Activated T-cell treated with anti-CD3 and anti-CD28 coated beads, Interleukin-2, amount 50 U/mL, for 24 hours (primary cell): Measurements from ENCODE around the gene ABI3BP.

Experiments used
- DNase-seq: peaks from one replicate; pipeline ENCODE4 v3.0.0-alpha.2; 2020
- H3K27ac Mint-ChIP-seq: 2 replicates; pipeline ENCODE4 v1.8.0; 2020; ENCODE audit warnings: mild to moderate bottlenecking, mixed read lengths
- H3K27me3 Mint-ChIP-seq: 2 replicates; pipeline ENCODE4 v1.8.0; 2020; ENCODE audit warnings: mixed read lengths
- H3K36me3 Mint-ChIP-seq: 2 replicates; pipeline ENCODE4 v1.8.0; 2020; ENCODE audit warnings: low read depth, mixed read lengths
- H3K4me1 Mint-ChIP-seq: 2 replicates; pipeline ENCODE4 v1.8.0; 2020; ENCODE audit warnings: low read depth, mixed read lengths
- H3K4me3 Mint-ChIP-seq: 2 replicates; pipeline ENCODE4 v1.8.0; 2020; ENCODE audit warnings: mild to moderate bottlenecking, moderate library complexity, mixed read lengths
- H3K9me3 Mint-ChIP-seq: 2 replicates; pipeline ENCODE4 v1.8.0; 2020; ENCODE audit warnings: mixed read lengths

The ABI3BP gene

GRCh38 chr3:100719136-100719535 lies 274.1 kb downstream of the ABI3BP start:
- H3K9me3 Mint-ChIP-seq = no peaks in the 10 kb centered on the region
- no peak for DNase-seq
- no peak overlapping the region for H3K4me3 Mint-ChIP-seq
- H3K36me3 Mint-ChIP-seq = peaks cover 99% of the 10 kb centered on the region
- H3K27me3 Mint-ChIP-seq = no peaks in the 10 kb centered on the region
- peaks cover 39% of the 10 kb centered on the region for H3K4me1 Mint-ChIP-seq
- H3K27ac Mint-ChIP-seq = no peak overlapping the region

- Mint-ChIP-seq H3K9me3 (no peaks in the 10 kb centered on the region), H3K27ac (no peak overlapping the region), H3K4me3 (no peak overlapping the region), H3K36me3 (peaks cover 97% of the 10 kb centered on the region), H3K27me3 (no peaks in the 10 kb centered on the region), H3K4me1 (peaks cover 47% of the 10 kb centered on the region)
- DNase-seq = no peak
Measured at GRCh38 chr3:100717637-100718487, 275.4 kb downstream of the ABI3BP start.

GRCh38 chr3:100717063-100717462 lies 276.2 kb downstream of the ABI3BP start:
- Mint-ChIP-seq H3K27me3 (no peaks in the 10 kb centered on the region), H3K4me3 (no peak overlapping the region), H3K27ac (peak overlapping the region; percentile 15), H3K9me3 (no peaks in the 10 kb centered on the region), H3K36me3 (peaks cover 97% of the 10 kb centered on the region), H3K4me1 (peaks cover 55% of the 10 kb centered on the region)
- no peak for DNase-seq

- H3K9me3 Mint-ChIP-seq = peaks cover 2% of the 10 kb centered on the region
- no peak overlapping the region for H3K4me3 Mint-ChIP-seq
- H3K27me3 Mint-ChIP-seq = no peaks in the 10 kb centered on the region
- DNase-seq = no peak
- no peak overlapping the region for H3K27ac Mint-ChIP-seq
- H3K36me3 Mint-ChIP-seq = peaks cover 97% of the 10 kb centered on the region
- H3K4me1 Mint-ChIP-seq = peaks cover 72% of the 10 kb centered on the region
Measured at GRCh38 chr3:100715176-100715575, 278.0 kb downstream of the ABI3BP start.

GRCh38 chr3:100710261-100710968 lies 282.8 kb downstream of the ABI3BP start:
- Mint-ChIP-seq H3K36me3 (peaks cover 55% of the 10 kb centered on the region), H3K4me3 (peak overlapping the region; percentile 81), H3K9me3 (peaks cover 2% of the 10 kb centered on the region), H3K27ac (peak overlapping the region; percentile 90), H3K4me1 (peaks cover 51% of the 10 kb centered on the region), H3K27me3 (no peaks in the 10 kb centered on the region)
- peak; percentile 74 for DNase-seq

GRCh38 chr3:100709842-100710260 lies 283.4 kb downstream of the ABI3BP start:
- Mint-ChIP-seq H3K36me3 (peaks cover 50% of the 10 kb centered on the region), H3K9me3 (peaks cover 2% of the 10 kb centered on the region), H3K27me3 (no peaks in the 10 kb centered on the region), H3K4me1 (peaks cover 46% of the 10 kb centered on the region), H3K27ac (peak overlapping the region; percentile 90), H3K4me3 (peak overlapping the region; percentile 81)
- DNase-seq = peak; percentile 59

GRCh38 chr3:100708989-100709841 lies 284.0 kb downstream of the ABI3BP start, which contains the start of gene TFG:
TFG (plus strand) TSS chr3:100709494; CDS start chr3:100713686, 4,192 bp downstream.
- Mint-ChIP-seq H3K36me3 (peaks cover 43% of the 10 kb centered on the region), H3K9me3 (peaks cover 2% of the 10 kb centered on the region)
- DNase-seq = peak; percentile 98

GRCh38 chr3:100708644-100708988 lies 284.6 kb downstream of the ABI3BP start:
- H3K4me3 Mint-ChIP-seq = peak overlapping the region; percentile 81

More at GRCh38 chr3:100708989-100709841, 284.0 kb downstream of the ABI3BP start, which contains the start of gene TFG:
- Mint-ChIP-seq H3K27me3 (no peaks in the 10 kb centered on the region), H3K4me1 (peaks cover 44% of the 10 kb centered on the region), H3K4me3 (peak within 1 kb of the TSS; percentile 81), H3K27ac (peak within 1 kb of the TSS; percentile 96)

GRCh38 chr3:100706365-100706764 lies 286.9 kb downstream of the ABI3BP start:
- no peak for DNase-seq
- peaks cover 12% of the 10 kb centered on the region for H3K27me3 Mint-ChIP-seq
- peaks cover 19% of the 10 kb centered on the region for H3K4me1 Mint-ChIP-seq
- peaks cover 17% of the 10 kb centered on the region for H3K36me3 Mint-ChIP-seq
- no peak overlapping the region for H3K4me3 Mint-ChIP-seq
- no peak overlapping the region for H3K27ac Mint-ChIP-seq
- H3K9me3 Mint-ChIP-seq = peaks cover 2% of the 10 kb centered on the region

More at GRCh38 chr3:100708644-100708988, 284.6 kb downstream of the ABI3BP start:
- Mint-ChIP-seq H3K36me3 (peaks cover 38% of the 10 kb centered on the region), H3K27me3 (peaks cover under 1% of the 10 kb centered on the region), H3K27ac (peak overlapping the region; percentile 96), H3K9me3 (peaks cover 2% of the 10 kb centered on the region), H3K4me1 (peaks cover 40% of the 10 kb centered on the region)
- DNase-seq = no peak

GRCh38 chr3:100703865-100704264 lies 289.4 kb downstream of the ABI3BP start:
- Mint-ChIP-seq H3K4me1 (peaks cover 7% of the 10 kb centered on the region), H3K4me3 (no peak overlapping the region), H3K36me3 (no peaks in the 10 kb centered on the region), H3K9me3 (no peaks in the 10 kb centered on the region), H3K27ac (no peak overlapping the region), H3K27me3 (peaks cover 21% of the 10 kb centered on the region)
- no peak for DNase-seq

GRCh38 chr3:100702980-100703345 lies 290.3 kb downstream of the ABI3BP start:
- Mint-ChIP-seq H3K9me3 (no peaks in the 10 kb centered on the region), H3K27me3 (peaks cover 30% of the 10 kb centered on the region), H3K4me1 (no peaks in the 10 kb centered on the region), H3K4me3 (no peak overlapping the region), H3K36me3 (no peaks in the 10 kb centered on the region), H3K27ac (no peak overlapping the region)
- no peak for DNase-seq

- no peak overlapping the region for H3K4me3 Mint-ChIP-seq
- H3K36me3 Mint-ChIP-seq = no peaks in the 10 kb centered on the region
- H3K4me1 Mint-ChIP-seq = no peaks in the 10 kb centered on the region
- H3K27me3 Mint-ChIP-seq = peaks cover 34% of the 10 kb centered on the region
- H3K27ac Mint-ChIP-seq = no peak overlapping the region
- H3K9me3 Mint-ChIP-seq = no peaks in the 10 kb centered on the region
- no peak for DNase-seq
Measured at GRCh38 chr3:100702082-100702979, 290.9 kb downstream of the ABI3BP start.

- Mint-ChIP-seq H3K4me3 (no peak overlapping the region), H3K4me1 (no peaks in the 10 kb centered on the region), H3K27me3 (peaks cover 42% of the 10 kb centered on the region), H3K9me3 (no peaks in the 10 kb centered on the region), H3K27ac (no peak overlapping the region), H3K36me3 (no peaks in the 10 kb centered on the region)
- no peak for DNase-seq
Measured at GRCh38 chr3:100700708-100701107, 292.5 kb downstream of the ABI3BP start.
